GM21423 (cell line): ENCODE results near the gene MAGEB3.
"Not testable (repeated sequence)": the region's sequence is repeated elsewhere in the genome, so short reads cannot be mapped to it uniquely, and the experiment has no call there.

Experiments
- ATAC-seq: cut with Tn5 transposase; IDR thresholded peaks from one replicate; pipeline ENCODE4 v1.9.1; 2021; ENCODE audit warnings: mild to moderate bottlenecking, moderate library complexity; ENCODE audit not compliant: unreplicated experiment

Gene MAGEB3, protein sequence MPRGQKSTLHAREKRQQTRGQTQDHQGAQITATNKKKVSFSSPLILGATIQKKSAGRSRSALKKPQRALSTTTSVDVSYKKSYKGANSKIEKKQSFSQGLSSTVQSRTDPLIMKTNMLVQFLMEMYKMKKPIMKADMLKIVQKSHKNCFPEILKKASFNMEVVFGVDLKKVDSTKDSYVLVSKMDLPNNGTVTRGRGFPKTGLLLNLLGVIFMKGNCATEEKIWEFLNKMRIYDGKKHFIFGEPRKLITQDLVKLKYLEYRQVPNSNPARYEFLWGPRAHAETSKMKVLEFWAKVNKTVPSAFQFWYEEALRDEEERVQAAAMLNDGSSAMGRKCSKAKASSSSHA

GRCh38 chrX:30230395-30230794 is at the start of gene MAGEB3:
Gene MAGEB3 (plus strand): TSS chrX:30230657. CDS start chrX:30235925, 5,268 bp downstream.
- ATAC-seq: no peak

- no peak for ATAC-seq
Observed at GRCh38 chrX:30181353-30181752, 49.1 kb upstream of the MAGEB3 start.

GRCh38 chrX:30183554-30183953 is 46.9 kb upstream of the MAGEB3 start:
- no peak for ATAC-seq

DNA sequence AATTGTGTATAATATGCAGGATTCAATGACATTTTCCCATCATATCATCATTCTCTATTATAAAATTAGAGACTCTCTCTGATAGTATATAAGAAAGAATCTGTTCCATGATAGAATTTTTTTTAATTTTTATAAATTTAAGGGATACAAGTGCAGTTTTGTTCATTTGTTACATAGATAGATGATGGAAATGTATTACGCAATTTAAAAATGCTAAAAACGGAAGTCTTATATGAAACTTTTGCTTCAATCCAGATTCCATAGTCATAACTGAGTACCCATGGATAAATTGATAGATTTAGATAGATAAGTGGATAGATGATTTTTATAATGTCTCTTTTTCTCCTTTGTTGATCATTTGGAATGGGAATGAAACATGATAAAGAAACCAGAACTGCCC is 40.0 kb upstream of the MAGEB3 start:
- no peak for ATAC-seq

GRCh38 chrX:30193910-30194309 is 36.5 kb upstream of the MAGEB3 start:
- not testable (repeated sequence) for ATAC-seq

- no peak for ATAC-seq
Observed at GRCh38 chrX:30196322-30196721, 34.1 kb upstream of the MAGEB3 start.

- no peak for ATAC-seq
Observed at GRCh38 chrX:30212172-30212571, 18.3 kb upstream of the MAGEB3 start.

- no peak for ATAC-seq
Observed at GRCh38 chrX:30215357-30215843, 15.1 kb upstream of the MAGEB3 start, which contains the start of gene MAGEB2. Gene MAGEB2 (plus strand): TSS chrX:30215563. CDS start chrX:30218581, 3,018 bp downstream.

DNA sequence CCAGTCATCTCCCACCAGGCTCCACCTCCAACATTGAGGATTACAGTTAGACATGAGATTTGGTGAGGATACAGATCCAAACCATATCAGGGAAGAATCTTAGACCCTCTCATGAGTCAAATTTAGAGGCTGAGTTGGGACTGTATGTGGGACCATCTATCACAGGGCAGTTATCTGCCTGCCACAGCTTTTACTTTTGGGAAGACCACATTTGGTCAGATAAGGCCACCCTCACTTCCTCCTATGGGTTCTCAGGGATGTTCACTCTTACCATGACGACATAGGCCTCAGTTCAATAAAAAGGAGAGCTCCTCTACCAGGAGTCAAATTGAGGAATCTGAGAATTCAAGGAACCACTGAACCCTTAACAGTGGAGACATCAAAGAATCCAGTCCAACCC is 13.0 kb upstream of the MAGEB3 start:
- no peak for ATAC-seq

- no peak for ATAC-seq
Observed at GRCh38 chrX:30219372-30219771, 11.1 kb upstream of the MAGEB3 start.

GRCh38 chrX:30220661-30221060 is 9.8 kb upstream of the MAGEB3 start:
- ATAC-seq: no peak

GRCh38 chrX:30224536-30224935 is 5.9 kb upstream of the MAGEB3 start:
- no peak for ATAC-seq

DNA sequence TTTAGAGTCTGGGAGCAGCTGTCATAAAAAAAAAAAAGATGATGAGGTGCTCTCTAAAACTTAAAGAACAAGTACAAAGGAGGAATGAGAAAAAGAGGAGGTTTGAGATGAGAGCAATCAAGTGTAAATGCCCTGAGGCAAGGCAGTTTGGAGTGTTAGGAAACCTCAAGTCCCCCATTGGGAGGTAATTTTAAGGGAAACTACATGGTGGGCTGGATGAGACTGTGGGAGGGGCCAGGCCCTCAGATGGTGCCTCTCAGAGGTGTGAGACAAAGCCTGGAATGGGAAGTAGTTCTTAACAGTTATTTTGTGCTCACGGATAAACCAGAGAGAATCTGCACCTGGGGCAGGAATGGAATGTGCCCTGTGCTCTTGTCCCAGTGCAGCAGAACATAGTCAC is 1.9 kb upstream of the MAGEB3 start:
- no peak for ATAC-seq

GRCh38 chrX:30241724-30242415 is 11.4 kb downstream of the MAGEB3 start, which contains the start of gene MAGEB4:
Gene MAGEB4 (plus strand): TSS chrX:30242000. CDS start chrX:30242136, 136 bp downstream.
- no peak for ATAC-seq

GRCh38 chrX:30246769-30247489 is 16.5 kb downstream of the MAGEB3 start, which contains the start of gene MAGEB1:
Gene MAGEB1 (plus strand): TSS chrX:30247146. CDS start chrX:30250494, 3,348 bp downstream.
- no peak for ATAC-seq

DNA sequence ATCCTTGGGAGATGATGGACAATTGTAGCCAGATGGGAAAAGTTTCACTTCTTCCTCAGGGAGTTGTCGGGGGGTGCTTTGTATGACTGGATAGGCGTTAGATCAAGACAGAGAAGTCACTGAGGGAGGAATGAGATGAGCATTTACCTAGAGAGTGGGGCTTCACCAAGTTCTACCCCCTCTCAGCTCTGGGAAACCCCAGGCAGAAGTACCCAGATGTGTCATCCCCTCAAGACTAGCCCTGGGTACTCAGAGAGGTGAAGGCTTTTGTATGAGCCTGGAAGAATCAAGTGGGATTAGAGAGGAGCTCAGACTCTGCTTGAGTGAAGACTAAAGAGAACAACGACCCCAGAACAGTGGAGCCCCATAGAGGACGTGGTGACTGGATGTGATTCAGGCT is 18.4 kb downstream of the MAGEB3 start:
- ATAC-seq: no peak

- no peak for ATAC-seq
Observed at GRCh38 chrX:30253257-30253656, 22.8 kb downstream of the MAGEB3 start.

- no peak for ATAC-seq
Observed at GRCh38 chrX:30259927-30260326, 29.5 kb downstream of the MAGEB3 start.

DNA sequence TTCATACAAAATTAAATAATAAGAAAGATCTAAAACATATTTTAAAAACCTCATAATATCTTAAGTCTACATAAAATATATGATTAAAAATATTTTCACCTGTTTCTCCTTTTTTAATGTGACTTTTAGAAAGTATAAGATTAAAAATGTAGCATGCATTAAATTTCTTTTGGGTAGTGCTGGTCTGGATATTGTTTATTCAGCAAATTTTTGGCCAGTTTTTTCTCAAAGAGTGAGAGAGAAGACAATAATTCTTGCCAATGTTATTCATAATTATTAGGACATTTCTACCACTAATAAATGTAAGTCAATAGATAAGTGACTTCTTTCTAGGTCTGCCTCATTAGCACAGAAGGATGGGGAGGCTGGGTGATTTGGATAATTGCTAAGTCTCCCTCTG is 30.6 kb downstream of the MAGEB3 start:
- ATAC-seq: no peak

- no peak for ATAC-seq
Observed at GRCh38 chrX:30262763-30263162, 32.3 kb downstream of the MAGEB3 start.

DNA sequence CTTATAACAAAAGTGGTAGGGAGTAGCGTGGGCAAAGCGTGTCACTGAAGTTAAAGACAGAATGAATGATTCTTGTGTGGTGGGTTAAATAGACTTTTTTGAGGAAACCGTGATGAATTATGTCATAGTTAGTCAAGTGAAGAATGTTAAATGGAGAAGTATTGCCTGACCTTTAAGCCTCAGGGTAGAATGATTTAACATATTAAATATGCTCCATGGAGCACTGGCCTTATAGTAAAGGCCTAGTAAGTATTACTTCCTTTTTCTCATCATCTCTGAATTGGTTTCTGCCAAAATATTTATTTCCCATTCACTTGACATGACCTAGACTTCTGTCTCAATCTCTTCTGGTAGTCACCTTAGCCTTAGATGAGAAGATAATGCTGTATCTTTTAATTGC is 40.2 kb downstream of the MAGEB3 start:
- ATAC-seq: no peak
